ENCODE measurements around the gene ATG14.

GRCh38 chr14:55416866-55417265, 5.2 kb upstream of the ATG14 start:
- TF ChIP-seq CSRNP3 (CRISPR knock-in tag; IDR thresholded peaks at IDR 0.05) (no peak), ISL1 (CRISPR knock-in tag; IDR thresholded peaks at IDR 0.05) (no peak), BACH2 (CRISPR knock-in tag; IDR thresholded peaks at IDR 0.05; ENCODE audit: borderline replicate concordance) (no peak), TSHZ2 (CRISPR knock-in tag; IDR thresholded peaks at IDR 0.05) (no peak), ZFP30 (CRISPR knock-in tag; IDR thresholded peaks at IDR 0.05) (no peak), ZFP3 (CRISPR knock-in tag; IDR thresholded peaks at IDR 0.05) (no peak)

Data from SK-N-SH treated with all-trans-retinoic acid at 6 μM for 48 hours (cell line).